ENCODE results near the gene CD47.

Gene CD47

DNA sequence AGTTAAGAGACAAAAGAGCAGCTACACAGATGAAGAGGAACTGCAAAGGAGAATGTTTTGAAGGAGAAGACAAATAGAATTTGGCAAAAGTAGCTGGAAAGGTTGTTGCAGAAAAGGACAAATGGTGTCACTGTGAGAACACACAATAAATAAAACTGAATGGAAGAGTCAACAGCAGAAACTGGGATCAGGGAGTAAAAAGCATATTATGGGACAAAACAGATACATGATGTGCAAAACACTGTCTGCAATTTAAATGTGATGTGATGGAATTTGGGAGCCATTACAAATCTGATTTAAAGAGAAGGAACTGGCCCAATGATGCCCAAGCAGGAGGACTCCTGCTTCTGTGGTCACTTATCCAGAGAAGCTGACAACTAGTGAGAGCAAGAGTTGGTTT is 46.1 kb downstream of the CD47 start:
- Histone ChIP-seq H3K27ac (replicated peaks) (no peak overlapping the region), H3K4me3 (replicated peaks; ENCODE audit: insufficient read depth, low read length) (no peak overlapping the region), H3K27me3 (ENCODE audit: insufficient read depth, poor library complexity, severe bottlenecking) (no peaks in the 10 kb centered on the region)
- DNase-seq (ENCODE audit: low read depth in 1 of 2, low spot score in 1 of 2): no peak
- TF ChIP-seq, protein P1, sequence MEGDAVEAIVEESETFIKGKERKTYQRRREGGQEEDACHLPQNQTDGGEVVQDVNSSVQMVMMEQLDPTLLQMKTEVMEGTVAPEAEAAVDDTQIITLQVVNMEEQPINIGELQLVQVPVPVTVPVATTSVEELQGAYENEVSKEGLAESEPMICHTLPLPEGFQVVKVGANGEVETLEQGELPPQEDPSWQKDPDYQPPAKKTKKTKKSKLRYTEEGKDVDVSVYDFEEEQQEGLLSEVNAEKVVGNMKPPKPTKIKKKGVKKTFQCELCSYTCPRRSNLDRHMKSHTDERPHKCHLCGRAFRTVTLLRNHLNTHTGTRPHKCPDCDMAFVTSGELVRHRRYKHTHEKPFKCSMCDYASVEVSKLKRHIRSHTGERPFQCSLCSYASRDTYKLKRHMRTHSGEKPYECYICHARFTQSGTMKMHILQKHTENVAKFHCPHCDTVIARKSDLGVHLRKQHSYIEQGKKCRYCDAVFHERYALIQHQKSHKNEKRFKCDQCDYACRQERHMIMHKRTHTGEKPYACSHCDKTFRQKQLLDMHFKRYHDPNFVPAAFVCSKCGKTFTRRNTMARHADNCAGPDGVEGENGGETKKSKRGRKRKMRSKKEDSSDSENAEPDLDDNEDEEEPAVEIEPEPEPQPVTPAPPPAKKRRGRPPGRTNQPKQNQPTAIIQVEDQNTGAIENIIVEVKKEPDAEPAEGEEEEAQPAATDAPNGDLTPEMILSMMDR (IDR thresholded peaks at IDR 0.05; ENCODE audit: insufficient read depth, low read length): no peak
- TF ChIP-seq SPI1 (IDR thresholded peaks at IDR 0.05; ENCODE audit: borderline replicate concordance, low read depth) (no peak), GABPA (IDR thresholded peaks at IDR 0.05; ENCODE audit: low read depth) (no peak), POLR2AphosphoS5 (IDR thresholded peaks at IDR 0.05; ENCODE audit: low read depth) (no peak)
- TF ChIP-seq, protein P2, sequence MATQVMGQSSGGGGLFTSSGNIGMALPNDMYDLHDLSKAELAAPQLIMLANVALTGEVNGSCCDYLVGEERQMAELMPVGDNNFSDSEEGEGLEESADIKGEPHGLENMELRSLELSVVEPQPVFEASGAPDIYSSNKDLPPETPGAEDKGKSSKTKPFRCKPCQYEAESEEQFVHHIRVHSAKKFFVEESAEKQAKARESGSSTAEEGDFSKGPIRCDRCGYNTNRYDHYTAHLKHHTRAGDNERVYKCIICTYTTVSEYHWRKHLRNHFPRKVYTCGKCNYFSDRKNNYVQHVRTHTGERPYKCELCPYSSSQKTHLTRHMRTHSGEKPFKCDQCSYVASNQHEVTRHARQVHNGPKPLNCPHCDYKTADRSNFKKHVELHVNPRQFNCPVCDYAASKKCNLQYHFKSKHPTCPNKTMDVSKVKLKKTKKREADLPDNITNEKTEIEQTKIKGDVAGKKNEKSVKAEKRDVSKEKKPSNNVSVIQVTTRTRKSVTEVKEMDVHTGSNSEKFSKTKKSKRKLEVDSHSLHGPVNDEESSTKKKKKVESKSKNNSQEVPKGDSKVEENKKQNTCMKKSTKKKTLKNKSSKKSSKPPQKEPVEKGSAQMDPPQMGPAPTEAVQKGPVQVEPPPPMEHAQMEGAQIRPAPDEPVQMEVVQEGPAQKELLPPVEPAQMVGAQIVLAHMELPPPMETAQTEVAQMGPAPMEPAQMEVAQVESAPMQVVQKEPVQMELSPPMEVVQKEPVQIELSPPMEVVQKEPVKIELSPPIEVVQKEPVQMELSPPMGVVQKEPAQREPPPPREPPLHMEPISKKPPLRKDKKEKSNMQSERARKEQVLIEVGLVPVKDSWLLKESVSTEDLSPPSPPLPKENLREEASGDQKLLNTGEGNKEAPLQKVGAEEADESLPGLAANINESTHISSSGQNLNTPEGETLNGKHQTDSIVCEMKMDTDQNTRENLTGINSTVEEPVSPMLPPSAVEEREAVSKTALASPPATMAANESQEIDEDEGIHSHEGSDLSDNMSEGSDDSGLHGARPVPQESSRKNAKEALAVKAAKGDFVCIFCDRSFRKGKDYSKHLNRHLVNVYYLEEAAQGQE (IDR thresholded peaks at IDR 0.05; ENCODE audit: insufficient replicate concordance, low read depth): no peak

GRCh38 chr3:108042300-108042699 is 48.5 kb downstream of the CD47 start:
- Histone ChIP-seq H3K27ac (replicated peaks) (no peak overlapping the region), H3K4me3 (replicated peaks; ENCODE audit: insufficient read depth, low read length) (no peak overlapping the region), H3K27me3 (ENCODE audit: insufficient read depth, poor library complexity, severe bottlenecking) (no peaks in the 10 kb centered on the region)
- no peak for DNase-seq (ENCODE audit: low read depth in 1 of 2, low spot score in 1 of 2)
- TF ChIP-seq POLR2AphosphoS5 (IDR thresholded peaks at IDR 0.05; ENCODE audit: low read depth) (peak; percentile 61; the same call in 1 of the 2 replicates), GABPA (IDR thresholded peaks at IDR 0.05; ENCODE audit: low read depth) (no peak)

DNA sequence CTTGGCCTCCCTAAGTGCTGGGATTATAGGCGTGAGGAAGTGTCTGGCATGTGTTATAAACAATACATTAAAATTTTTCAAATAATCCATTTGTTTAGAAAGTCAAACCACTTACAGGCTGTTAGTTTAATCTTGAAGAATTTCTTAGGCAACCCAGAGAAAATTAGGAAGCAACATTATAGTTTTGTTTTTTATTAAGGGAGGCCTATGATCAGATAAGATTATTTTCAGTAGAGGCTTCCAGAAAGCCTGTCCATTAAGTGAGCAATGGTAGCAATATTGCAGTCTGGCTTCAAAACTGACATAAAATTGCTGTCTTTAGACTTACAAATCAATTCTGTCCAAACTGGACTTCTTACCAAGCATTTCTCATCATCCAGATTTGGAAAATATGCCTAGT is 49.6 kb downstream of the CD47 start:
- TF ChIP-seq GABPA (IDR thresholded peaks at IDR 0.05; ENCODE audit: low read depth) (no peak), SPI1 (IDR thresholded peaks at IDR 0.05; ENCODE audit: borderline replicate concordance, low read depth) (no peak), POLR2AphosphoS5 (IDR thresholded peaks at IDR 0.05; ENCODE audit: low read depth) (no peak)
- TF ChIP-seq, protein P2 (IDR thresholded peaks at IDR 0.05; ENCODE audit: insufficient replicate concordance, low read depth): no peak
- TF ChIP-seq, protein P1 (IDR thresholded peaks at IDR 0.05; ENCODE audit: insufficient read depth, low read length): no peak

DNA sequence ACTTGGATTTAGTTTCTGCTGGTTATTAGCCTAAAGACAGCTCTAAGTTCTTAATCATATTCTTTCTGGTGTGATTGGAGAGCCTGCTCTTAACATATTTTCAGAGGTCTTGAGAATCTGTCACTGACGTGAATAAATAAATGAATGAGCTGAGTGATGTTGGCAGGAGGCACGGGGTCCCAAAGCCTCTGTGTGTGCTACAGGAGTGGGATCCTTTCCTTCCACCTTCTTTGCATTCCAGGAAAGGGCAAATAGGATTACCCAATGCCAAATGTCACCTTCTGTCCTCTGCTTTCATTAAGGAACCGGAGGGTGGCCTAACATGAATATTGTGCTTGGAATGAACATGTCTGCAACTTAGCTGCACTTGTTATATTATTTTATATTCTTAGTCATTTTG is 53.1 kb downstream of the CD47 start:
- Histone ChIP-seq H3K4me3 (replicated peaks; ENCODE audit: insufficient read depth, low read length) (no peak overlapping the region), H3K27me3 (ENCODE audit: insufficient read depth, poor library complexity, severe bottlenecking) (no peaks in the 10 kb centered on the region), H3K27ac (replicated peaks) (no peak overlapping the region)
- no peak for DNase-seq (ENCODE audit: low read depth in 1 of 2, low spot score in 1 of 2)
- TF ChIP-seq GABPA (IDR thresholded peaks at IDR 0.05; ENCODE audit: low read depth) (no peak), POLR2AphosphoS5 (IDR thresholded peaks at IDR 0.05; ENCODE audit: low read depth) (no peak), SPI1 (IDR thresholded peaks at IDR 0.05; ENCODE audit: borderline replicate concordance, low read depth) (no peak)
- TF ChIP-seq, protein P1 (IDR thresholded peaks at IDR 0.05; ENCODE audit: insufficient read depth, low read length): no peak
- TF ChIP-seq, protein P2 (IDR thresholded peaks at IDR 0.05; ENCODE audit: insufficient replicate concordance, low read depth): no peak

More for the DNA sequence above, 49.6 kb downstream of the CD47 start:
- Histone ChIP-seq H3K27ac (replicated peaks) (no peak overlapping the region), H3K27me3 (ENCODE audit: insufficient read depth, poor library complexity, severe bottlenecking) (no peaks in the 10 kb centered on the region), H3K4me3 (replicated peaks; ENCODE audit: insufficient read depth, low read length) (no peak overlapping the region)
- DNase-seq (ENCODE audit: low read depth in 1 of 2, low spot score in 1 of 2): no peak

Data from HL-60 (cell line).